ENCODE data around the gene FHAD1. TPM values are rescaled to one million over a fixed set of nuclear protein-coding genes. Genes with fewer than 3 reads are reported as not detected.
A peak's percentile ranks its signal among the peaks of the same experiment; 100 is the strongest.

Gene FHAD1
- total RNA-seq, 1 experiment from 2014 or later: 3.5 TPM

DNA sequence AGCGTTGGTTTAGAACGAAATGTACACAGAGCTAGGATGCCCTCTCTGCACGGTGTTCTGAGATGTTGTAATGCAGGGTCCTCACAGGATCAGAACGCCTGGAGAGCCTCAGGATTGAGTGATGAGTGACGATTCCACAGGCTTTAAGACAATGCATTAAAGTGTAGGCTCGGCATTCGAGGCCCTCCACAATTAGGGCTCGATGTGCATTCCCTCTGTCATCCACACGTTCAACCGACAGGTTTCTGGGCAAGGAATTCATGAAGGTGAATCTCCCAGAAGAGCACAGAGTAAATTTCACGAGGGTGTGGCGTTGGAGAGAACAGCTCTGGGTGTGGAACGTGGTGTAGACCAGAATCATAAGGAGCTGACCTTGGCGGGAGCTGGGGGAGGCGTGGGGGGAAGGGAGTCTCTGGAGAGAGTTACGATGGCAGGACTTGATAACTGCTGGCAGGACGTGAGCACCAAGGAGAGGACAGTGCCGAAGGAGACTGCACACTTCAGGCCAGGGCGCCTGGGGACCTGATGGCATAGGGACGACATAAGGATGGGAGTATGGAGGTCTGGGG is 111.6 kb downstream of the FHAD1 start:
- no peak overlapping the region for H2AFZ ChIP-seq (ENCODE audit: low read depth, low read length, poor library complexity, severe bottlenecking)
- no peaks in the 10 kb centered on the region for H3K36me3 ChIP-seq (ENCODE audit: control insufficient read depth in 1 of 2, insufficient read depth in 2 of 2, low read length in 2 of 2)
- H4K20me1 ChIP-seq (ENCODE audit: insufficient read depth): no peaks in the 10 kb centered on the region
- no peaks in the 10 kb centered on the region for H3K9me3 ChIP-seq (ENCODE audit: control insufficient read depth in 1 of 2, insufficient read depth in 1 of 2, low read depth in 1 of 2, low read length in 2 of 2)
- POLR2A ChIA-PET: no interaction called here
- no peak overlapping the region for H3K4me3 ChIP-seq (replicated peaks in 1 of 2; ENCODE audit: low read depth in 1 of 2, low read length in 2 of 2)
- no peak for TF ChIP-seq POLR2A (IDR thresholded peaks at IDR 0.05; ENCODE audit: borderline replicate concordance, extremely low read depth, insufficient read depth, insufficient read length)
- TF ChIP-seq ELF1 (IDR thresholded peaks at IDR 0.05; ENCODE audit: borderline replicate concordance, low read depth): no peak
- TF ChIP-seq CBX3 (IDR thresholded peaks at IDR 0.05; ENCODE audit: low read depth): no peak
- no peak for TF ChIP-seq YY1 (IDR thresholded peaks at IDR 0.05; ENCODE audit: extremely low read depth, insufficient replicate concordance, low read depth, low read length)
- no peak for TF ChIP-seq POLR2AphosphoS5 (IDR thresholded peaks at IDR 0.05; ENCODE audit: low read depth, low read length)
- TF ChIP-seq SP1 (IDR thresholded peaks at IDR 0.05; ENCODE audit: low read depth): no peak
- TF ChIP-seq, protein P1, sequence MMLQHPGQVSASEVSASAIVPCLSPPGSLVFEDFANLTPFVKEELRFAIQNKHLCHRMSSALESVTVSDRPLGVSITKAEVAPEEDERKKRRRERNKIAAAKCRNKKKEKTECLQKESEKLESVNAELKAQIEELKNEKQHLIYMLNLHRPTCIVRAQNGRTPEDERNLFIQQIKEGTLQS (IDR thresholded peaks at IDR 0.05): no peak
- no peak for TF ChIP-seq EZH2 (IDR thresholded peaks at IDR 0.05)
- TF ChIP-seq FOSL1 (IDR thresholded peaks at IDR 0.05; ENCODE audit: low read depth): no peak
- DNase-seq (ENCODE audit: low read depth, low spot score) (no peak), ATAC-seq (no peak)
- no peaks in the 10 kb centered on the region for H3K27me3 ChIP-seq (ENCODE audit: insufficient read depth, low read length)
- RAD21 ChIA-PET (ENCODE audit: low non-redundant PET in 1 of 2, low total read pairs in 2 of 2, uncharacterized antibody in 2 of 2, unreplicated experiment in 2 of 2): no interaction called here
- BruUV-seq (replicated peaks): no TSS peak
- H3K27ac ChIP-seq (ENCODE audit: low read depth, low read length): no peak overlapping the region
- H3K9ac ChIP-seq (ENCODE audit: low read length): 0 out of 2 replicates have a peak overlapping the region, but pooled peaks have one; percentile 8
- peaks cover 42 to 56% of the 10 kb centered on the region in 2 experiments for H3K4me1 ChIP-seq (ENCODE audit: control insufficient read depth in 1 of 2, insufficient read depth in 2 of 2, low read length in 2 of 2)
- no peaks in the 10 kb centered on the region for H3K9me2 ChIP-seq (ENCODE audit: insufficient read depth)
- intact Hi-C loops (cut with micrococcal nuclease): no loop called here
- CTCF ChIA-PET: no interaction called here
- H3K79me2 ChIP-seq (ENCODE audit: insufficient read depth, low read length): no peaks in the 10 kb centered on the region
- no peak overlapping the region for H3K4me2 ChIP-seq (ENCODE audit: low read length)

DNA sequence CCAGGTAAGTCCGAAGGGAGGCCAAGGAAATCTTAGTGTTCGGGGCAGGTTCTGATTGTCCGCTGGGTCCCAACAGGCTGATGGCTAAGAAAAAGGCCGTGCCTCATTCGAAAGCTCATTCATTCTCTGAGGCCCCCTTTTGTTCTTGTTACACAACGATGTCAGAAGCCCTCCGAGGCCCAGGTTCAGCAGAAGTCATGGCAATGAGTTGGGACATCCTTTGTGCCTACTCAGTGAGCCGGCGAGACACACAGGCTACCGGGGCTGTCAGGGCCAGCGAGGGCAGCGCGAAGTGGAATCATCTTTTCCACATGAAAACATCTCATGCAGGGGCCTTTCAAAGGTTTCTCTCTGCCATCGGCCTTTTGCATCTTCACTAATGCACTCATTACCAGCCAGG is 113.7 kb downstream of the FHAD1 start:
- RAD21 ChIA-PET (ENCODE audit: low non-redundant PET in 1 of 2, low total read pairs in 2 of 2, uncharacterized antibody in 2 of 2, unreplicated experiment in 2 of 2): no interaction called here
- ATAC-seq: no peak
- no peaks in the 10 kb centered on the region for H3K36me3 ChIP-seq (ENCODE audit: control insufficient read depth in 1 of 2, insufficient read depth in 2 of 2, low read length in 2 of 2)
- TF ChIP-seq SP1 (IDR thresholded peaks at IDR 0.05; ENCODE audit: low read depth) (no peak), SIN3A (IDR thresholded peaks at IDR 0.05; ENCODE audit: low read depth) (no peak), EGR1 (IDR thresholded peaks at IDR 0.05; ENCODE audit: low read depth) (no peak), EZH2 (IDR thresholded peaks at IDR 0.05) (no peak), CBX3 (IDR thresholded peaks at IDR 0.05; ENCODE audit: low read depth) (no peak), ELF1 (IDR thresholded peaks at IDR 0.05; ENCODE audit: borderline replicate concordance, low read depth) (no peak)
- TF ChIP-seq, protein P2, sequence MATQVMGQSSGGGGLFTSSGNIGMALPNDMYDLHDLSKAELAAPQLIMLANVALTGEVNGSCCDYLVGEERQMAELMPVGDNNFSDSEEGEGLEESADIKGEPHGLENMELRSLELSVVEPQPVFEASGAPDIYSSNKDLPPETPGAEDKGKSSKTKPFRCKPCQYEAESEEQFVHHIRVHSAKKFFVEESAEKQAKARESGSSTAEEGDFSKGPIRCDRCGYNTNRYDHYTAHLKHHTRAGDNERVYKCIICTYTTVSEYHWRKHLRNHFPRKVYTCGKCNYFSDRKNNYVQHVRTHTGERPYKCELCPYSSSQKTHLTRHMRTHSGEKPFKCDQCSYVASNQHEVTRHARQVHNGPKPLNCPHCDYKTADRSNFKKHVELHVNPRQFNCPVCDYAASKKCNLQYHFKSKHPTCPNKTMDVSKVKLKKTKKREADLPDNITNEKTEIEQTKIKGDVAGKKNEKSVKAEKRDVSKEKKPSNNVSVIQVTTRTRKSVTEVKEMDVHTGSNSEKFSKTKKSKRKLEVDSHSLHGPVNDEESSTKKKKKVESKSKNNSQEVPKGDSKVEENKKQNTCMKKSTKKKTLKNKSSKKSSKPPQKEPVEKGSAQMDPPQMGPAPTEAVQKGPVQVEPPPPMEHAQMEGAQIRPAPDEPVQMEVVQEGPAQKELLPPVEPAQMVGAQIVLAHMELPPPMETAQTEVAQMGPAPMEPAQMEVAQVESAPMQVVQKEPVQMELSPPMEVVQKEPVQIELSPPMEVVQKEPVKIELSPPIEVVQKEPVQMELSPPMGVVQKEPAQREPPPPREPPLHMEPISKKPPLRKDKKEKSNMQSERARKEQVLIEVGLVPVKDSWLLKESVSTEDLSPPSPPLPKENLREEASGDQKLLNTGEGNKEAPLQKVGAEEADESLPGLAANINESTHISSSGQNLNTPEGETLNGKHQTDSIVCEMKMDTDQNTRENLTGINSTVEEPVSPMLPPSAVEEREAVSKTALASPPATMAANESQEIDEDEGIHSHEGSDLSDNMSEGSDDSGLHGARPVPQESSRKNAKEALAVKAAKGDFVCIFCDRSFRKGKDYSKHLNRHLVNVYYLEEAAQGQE (IDR thresholded peaks at IDR 0.05; ENCODE audit: low read depth): no peak
- DNase-seq (ENCODE audit: low read depth, low spot score): no peak
- POLR2A ChIA-PET: no interaction called here
- no TSS peak for BruUV-seq (replicated peaks)
- intact Hi-C loops (cut with micrococcal nuclease): no loop called here
- H4K20me1 ChIP-seq (ENCODE audit: insufficient read depth): no peaks in the 10 kb centered on the region
- H3K9me2 ChIP-seq (ENCODE audit: insufficient read depth): no peaks in the 10 kb centered on the region
- peaks cover 27 to 48% of the 10 kb centered on the region in 2 experiments for H3K4me1 ChIP-seq (ENCODE audit: control insufficient read depth in 1 of 2, insufficient read depth in 2 of 2, low read length in 2 of 2)
- H3K27ac ChIP-seq (ENCODE audit: low read depth, low read length): no peak overlapping the region
- H3K9me3 ChIP-seq (ENCODE audit: control insufficient read depth in 1 of 2, insufficient read depth in 1 of 2, low read depth in 1 of 2, low read length in 2 of 2): no peaks in the 10 kb centered on the region
- no peak overlapping the region for H3K9ac ChIP-seq (ENCODE audit: low read length)
- H3K4me3 ChIP-seq (replicated peaks in 1 of 2; ENCODE audit: low read depth in 1 of 2, low read length in 2 of 2): no peak overlapping the region
- no peaks in the 10 kb centered on the region for H3K79me2 ChIP-seq (ENCODE audit: insufficient read depth, low read length)
- CTCF ChIA-PET: no interaction called here
- no peak overlapping the region for H3K4me2 ChIP-seq (ENCODE audit: low read length)
- H2AFZ ChIP-seq (ENCODE audit: low read depth, low read length, poor library complexity, severe bottlenecking): no peak overlapping the region
- no peaks in the 10 kb centered on the region for H3K27me3 ChIP-seq (ENCODE audit: insufficient read depth, low read length)

All from HCT116 (cell line).